CD14-positive monocyte (primary cell): Measurements from ENCODE around the gene LRP1. TPM values are rescaled to one million over a fixed set of nuclear protein-coding genes. Genes with fewer than 3 reads are reported as not detected.
A peak's percentile ranks its signal among the peaks of the same experiment; 100 is the strongest.

Source experiments
- DNase-seq, 3 donors: peaks; one replicate each; pipeline ENCODE4 v3.0.0-alpha.2; 2011 to 2022
- H2AFZ ChIP-seq: 2 replicates; pipeline ENCODE4 v1.6.0; 2012; ENCODE audit warnings: mild to moderate bottlenecking, low read depth, low read length, inconsistent platforms; ENCODE audit not compliant: insufficient read depth, poor library complexity, severe bottlenecking
- H3K27ac ChIP-seq, 2 donors: 1 replicate in 1 of 2; 2 replicates in 1 of 2; pipeline ENCODE4 v1.5.1; 2012 to 2013; ENCODE audit warnings: low read length in 2 of 2, control low read depth in 1 of 2, inconsistent platforms in 1 of 2, low read depth in 1 of 2, mild to moderate bottlenecking in 1 of 2
- H3K27me3 ChIP-seq, 2 donors: one replicate each; pipeline versions ENCODE4 v1.6.0 to v1.6.1; 2011 to 2013; ENCODE audit warnings: low read length in 2 of 2; ENCODE audit not compliant: control insufficient read depth in 2 of 2, insufficient read depth in 2 of 2
- H3K36me3 ChIP-seq, 2 donors: replicated peaks in 1 of 2; 1 replicate in 1 of 2; 2 replicates in 1 of 2; pipeline versions ENCODE4 v1.5.1 to v1.6.1; 2012 to 2013; ENCODE audit warnings: low read length in 2 of 2, control low read depth in 1 of 2, inconsistent platforms in 1 of 2, mild to moderate bottlenecking in 1 of 2; ENCODE audit not compliant: insufficient read depth in 2 of 2, control insufficient read depth in 1 of 2
- H3K4me1 ChIP-seq, 2 donors: 1 replicate in 1 of 2; 2 replicates in 1 of 2; pipeline versions ENCODE4 v1.5.1 to v1.6.1; 2012 to 2013; ENCODE audit warnings: low read length in 2 of 2, control low read depth in 1 of 2, inconsistent platforms in 1 of 2, mild to moderate bottlenecking in 1 of 2, moderate library complexity in 1 of 2; ENCODE audit not compliant: insufficient read depth in 2 of 2, control insufficient read depth in 1 of 2
- H3K4me2 ChIP-seq: replicated peaks from 2 replicates; pipeline ENCODE3; 2012; ENCODE audit warnings: low read length, moderate library complexity, mild to moderate bottlenecking; ENCODE audit not compliant: poor library complexity, severe bottlenecking; ENCODE audit errors: extremely low read depth
- H3K4me3 ChIP-seq, 3 experiments: fragments of 200-600 bp in 1 of 3; sonication (generic) in 1 of 3; replicated peaks in 1 of 3; 1 replicate in 2 of 3; 2 replicates in 1 of 3; pipeline ENCODE4 v1.5.1; 2011 to 2013; ENCODE audit warnings: low read length in 3 of 3, mild to moderate bottlenecking in 3 of 3, control low read depth in 2 of 3, low read depth in 2 of 3, inconsistent platforms in 1 of 3, moderate library complexity in 1 of 3
- H3K79me2 ChIP-seq: 2 replicates; pipeline ENCODE4 v1.6.0; 2012; ENCODE audit warnings: mild to moderate bottlenecking, control low read depth, inconsistent platforms, low read length, moderate library complexity; ENCODE audit not compliant: insufficient read depth
- H3K9ac ChIP-seq: 2 replicates; pipeline ENCODE4 v1.6.0; 2017; ENCODE audit warnings: low read length, mild to moderate bottlenecking; ENCODE audit not compliant: insufficient read depth, poor library complexity, severe bottlenecking
- H3K9me3 ChIP-seq, 2 donors: replicated peaks in 1 of 2; 1 replicate in 1 of 2; 2 replicates in 1 of 2; pipeline versions ENCODE4 v1.5.1 to v1.6.1; 2012 to 2013; ENCODE audit warnings: low read length in 2 of 2, control low read depth in 1 of 2; ENCODE audit not compliant: control insufficient read depth in 1 of 2, insufficient read depth in 1 of 2
- H4K20me1 ChIP-seq: 2 replicates; pipeline ENCODE4 v1.6.0; 2012; ENCODE audit warnings: mild to moderate bottlenecking, low read length, control low read depth, moderate library complexity; ENCODE audit not compliant: insufficient read depth
- H3K27ac Mint-ChIP-seq, 7 donors: one replicate each; pipeline ENCODE4 v1.8.0; 2020; ENCODE audit warnings: mild to moderate bottlenecking in 7 of 7, mixed read lengths in 7 of 7, moderate library complexity in 6 of 7, inconsistent platforms in 2 of 7
- H3K27me3 Mint-ChIP-seq, 3 donors: one replicate each; pipeline ENCODE4 v1.8.0; 2021 to 2022; ENCODE audit warnings: low read depth in 3 of 3, mild to moderate bottlenecking in 3 of 3, mixed read lengths in 3 of 3, moderate library complexity in 3 of 3, inconsistent platforms in 1 of 3
- H3K36me3 Mint-ChIP-seq, 2 donors: one replicate each; pipeline ENCODE4 v1.8.0; 2020; ENCODE audit warnings: mixed read lengths in 2 of 2, inconsistent platforms in 1 of 2, mild to moderate bottlenecking in 1 of 2
- H3K4me1 Mint-ChIP-seq: one replicate; pipeline ENCODE4 v1.8.0; 2020; ENCODE audit warnings: mild to moderate bottlenecking, mixed read lengths
- H3K4me3 Mint-ChIP-seq, 2 donors: one replicate each; pipeline ENCODE4 v1.8.0; 2020; ENCODE audit warnings: mild to moderate bottlenecking in 2 of 2, mixed read lengths in 2 of 2, moderate library complexity in 1 of 2
- H3K9me3 Mint-ChIP-seq, 7 donors: one replicate each; pipeline ENCODE4 v1.8.0; 2020 to 2022; ENCODE audit warnings: mixed read lengths in 7 of 7, mild to moderate bottlenecking in 6 of 7, moderate library complexity in 6 of 7, inconsistent platforms in 2 of 7
- CTCF ChIP-seq: fragments of 200-600 bp; IDR thresholded peaks from one replicate; pipeline ENCODE4 v1.8.0; 2022; ENCODE audit warnings: antibody characterized with exemption, mild to moderate bottlenecking
- WGBS: methylation state at CpG from one replicate; pipeline ENCODE4 v1.1.5; 2013; ENCODE audit warnings: missing lambda C conversion rate; ENCODE audit not compliant: insufficient coverage; 5-methylcytosine and 5-hydroxymethylcytosine counted together
- intact Hi-C, 2 donors: fragments of 100-400 bp; cut with micrococcal nuclease; formaldehyde crosslinking; loops; one replicate each; pipeline versions ENCODE4 v1.15.0 to v1.15.1; 2023
- polyA plus RNA-seq, 3 donors: library from polyadenylated mRNA; depleted of rRNA in 1 of 3; unstranded in 2 of 3; stranded (reverse) in 1 of 3; fragments of 300-500 nt in 2 of 3; fragments of >200 nt in 1 of 3; fragmentation: Illumina TruSeq in 2 of 3; gene quantifications; 1 replicate in 2 of 3; 2 replicates in 1 of 3; pipeline ENCODE4 v1.2.3, GENCODE V29; 2012 to 2021

LRP1 gene
- polyA plus RNA-seq, 3 donors, result 5.5 to 246 (median 10.5) TPM

DNA sequence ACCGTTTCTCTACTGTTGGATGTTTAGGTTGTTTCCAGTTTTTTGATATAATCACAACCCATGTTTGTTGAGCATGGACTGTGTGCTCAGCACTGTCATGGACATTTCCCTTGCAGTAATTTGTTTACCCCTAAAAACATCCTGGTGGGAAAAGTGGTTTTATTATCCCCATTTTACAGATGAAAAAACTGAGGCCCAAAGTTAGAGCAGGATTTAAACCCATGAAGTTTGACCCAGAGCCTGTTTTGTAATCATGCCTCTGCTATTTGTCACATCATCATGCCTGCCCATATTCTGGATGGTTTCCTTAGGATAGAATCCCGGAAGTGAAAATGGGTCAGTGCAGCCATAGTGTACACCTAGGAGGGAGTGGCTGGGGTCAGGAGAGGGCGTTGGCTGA lies 36.2 kb downstream of the LRP1 start:
- no peak for TF ChIP-seq CTCF
- Histone ChIP-seq H4K20me1 (peaks cover 91% of the 10 kb centered on the region), H3K27ac (no peak overlapping the region), H3K27me3 (no peaks in the 10 kb centered on the region), H3K4me2 (no peak overlapping the region), H3K9ac (no peak overlapping the region), H2AFZ (no peak overlapping the region), H3K4me3 (no peak overlapping the region), H3K4me1 (peaks cover 24 to 45% of the 10 kb centered on the region in 2 donors), H3K36me3 (peaks cover 95 to 100% of the 10 kb centered on the region in 2 donors), H3K9me3 (no peaks in the 10 kb centered on the region), H3K79me2 (no peaks in the 10 kb centered on the region)
- no peaks in the 10 kb centered on the region for H3K9me3 Mint-ChIP-seq
- H3K4me3 Mint-ChIP-seq, result no peak overlapping the region
- DNase-seq, result no peak
- H3K4me1 Mint-ChIP-seq, result peaks cover 55% of the 10 kb centered on the region
- intact Hi-C loops, result loop anchor here in 1 of 2 donors (5.0 kb wide), 1 partner anchor 37 kb away; the partner anchor contains the start of gene LRP1
- H3K27ac Mint-ChIP-seq, result peak overlapping the region in 1 of 7 donors; percentile 44
- 96% methylated on average over 2 of the region's 3 CpGs for WGBS
- H3K27me3 Mint-ChIP-seq, result peaks cover 0 to 7% (median 5%) of the 10 kb centered on the region in 3 donors
- peaks cover 94 to 97% of the 10 kb centered on the region in 2 donors for H3K36me3 Mint-ChIP-seq

- intact Hi-C loops, result loop anchor here in 1 of 2 donors (5.0 kb wide), 1 partner anchor 38 kb away; the partner anchor contains the start of gene LRP1
- TF ChIP-seq CTCF, result no peak
These were observed 36.8 kb downstream of the LRP1 start for GRCh38 chr12:57164966-57165625.

More at GRCh38 chr12:57164966-57165625, 36.8 kb downstream of the LRP1 start:
- Histone ChIP-seq H3K9ac (no peak overlapping the region), H2AFZ (no peak overlapping the region), H3K4me3 (no peak overlapping the region), H3K27me3 (no peaks in the 10 kb centered on the region), H3K4me1 (peaks cover 22 to 42% of the 10 kb centered on the region in 2 donors), H3K9me3 (no peaks in the 10 kb centered on the region), H3K27ac (no peak overlapping the region), H4K20me1 (peaks cover 91% of the 10 kb centered on the region), H3K4me2 (no peak overlapping the region), H3K36me3 (peaks cover 95 to 100% of the 10 kb centered on the region in 2 donors), H3K79me2 (no peaks in the 10 kb centered on the region)
- Mint-ChIP-seq H3K27ac (peak overlapping the region in 5 of 7 donors; percentile 10 to 69 (median 44)), H3K4me1 (peaks cover 50% of the 10 kb centered on the region), H3K4me3 (no peak overlapping the region), H3K9me3 (no peaks in the 10 kb centered on the region), H3K27me3 (peaks cover 0 to 7% (median 5%) of the 10 kb centered on the region in 3 donors), H3K36me3 (peaks cover 94 to 97% of the 10 kb centered on the region in 2 donors)
- DNase-seq, result no peak
- WGBS, result 87% methylated on average over 12 of the region's 13 CpGs
